Measurements from ENCODE around the gene HILPDA. TPM values are rescaled to one million over a fixed set of nuclear protein-coding genes. Genes with fewer than 3 reads are reported as not detected.

HILPDA gene
- polyA plus RNA-seq, 1 donor from 2014 or later, result 16.6 TPM

GRCh38 chr7:128410451-128410753, 45.3 kb upstream of the HILPDA start:
- H3K9me2 ChIP-seq (ENCODE audit: insufficient read depth, low read length), result no peaks in the 10 kb centered on the region
- no peaks in the 10 kb centered on the region for H3K36me3 ChIP-seq (ENCODE audit: insufficient read depth, low read length)
- peaks cover 35% of the 10 kb centered on the region for H3K27me3 ChIP-seq (ENCODE audit: insufficient read depth, low read depth, low read length)
- H3K9me3 ChIP-seq (ENCODE audit: low read length), result no peaks in the 10 kb centered on the region
- H3K9ac ChIP-seq (ENCODE audit: low read length), result peak overlapping the region; percentile 60
- no peaks in the 10 kb centered on the region for H4K20me1 ChIP-seq (ENCODE audit: insufficient read depth)
- H3F3A ChIP-seq (ENCODE audit: insufficient read depth, low read length, poor library complexity, severe bottlenecking), result peaks cover 3% of the 10 kb centered on the region
- H3K27ac ChIP-seq (ENCODE audit: low read length), result no peak overlapping the region
- peak overlapping the region; percentile 79 for H3K4me3 ChIP-seq (ENCODE audit: low read length)
- peak overlapping the region; percentile 28 for H3K4me2 ChIP-seq (ENCODE audit: low read length)
- no peaks in the 10 kb centered on the region for H3K79me2 ChIP-seq (replicated peaks; ENCODE audit: insufficient read depth, low read length)
- TF ChIP-seq EZH2 (IDR thresholded peaks at IDR 0.05; ENCODE audit: borderline replicate concordance, insufficient read depth, low read length, poor library complexity, severe bottlenecking) (no peak), MXI1 (conservative IDR thresholded peaks at IDR 0.05; ENCODE audit: poor library complexity, severe bottlenecking) (no peak), CTCF (IDR thresholded peaks at IDR 0.05; ENCODE audit: poor library complexity, severe bottlenecking) (no peak), TAF1 (IDR thresholded peaks at IDR 0.05; ENCODE audit: low read depth) (no peak), POLR2AphosphoS5 (IDR thresholded peaks at IDR 0.05) (no peak), SMC3 (conservative IDR thresholded peaks at IDR 0.05; ENCODE audit: poor library complexity) (no peak), EP300 (conservative IDR thresholded peaks at IDR 0.05; ENCODE audit: poor library complexity, severe bottlenecking) (no peak), REST (IDR thresholded peaks at IDR 0.05; ENCODE audit: borderline replicate concordance) (no peak), RAD21 (conservative IDR thresholded peaks at IDR 0.05) (no peak)
- H2AFZ ChIP-seq (ENCODE audit: low read depth, low read length), result peak overlapping the region; percentile 6

GRCh38 chr7:128415217-128415785, 40.4 kb upstream of the HILPDA start:
- TF ChIP-seq EZH2 (IDR thresholded peaks at IDR 0.05; ENCODE audit: borderline replicate concordance, insufficient read depth, low read length, poor library complexity, severe bottlenecking), result no peak
- Histone ChIP-seq H3K27ac (ENCODE audit: low read length) (no peak overlapping the region), H4K20me1 (ENCODE audit: insufficient read depth) (no peaks in the 10 kb centered on the region), H3K9ac (ENCODE audit: low read length) (no peak overlapping the region), H3K79me2 (replicated peaks; ENCODE audit: insufficient read depth, low read length) (no peaks in the 10 kb centered on the region), H3K4me3 (ENCODE audit: low read length) (no peak overlapping the region), H3K27me3 (ENCODE audit: insufficient read depth, low read depth, low read length) (peaks cover 9% of the 10 kb centered on the region), H3K4me2 (ENCODE audit: low read length) (no peak overlapping the region), H3F3A (ENCODE audit: insufficient read depth, low read length, poor library complexity, severe bottlenecking) (no peaks in the 10 kb centered on the region), H3K9me2 (ENCODE audit: insufficient read depth, low read length) (no peaks in the 10 kb centered on the region), H3K36me3 (ENCODE audit: insufficient read depth, low read length) (no peaks in the 10 kb centered on the region), H3K9me3 (ENCODE audit: low read length) (no peaks in the 10 kb centered on the region), H2AFZ (ENCODE audit: low read depth, low read length) (no peak overlapping the region)

GRCh38 chr7:128417071-128417470, 38.6 kb upstream of the HILPDA start:
- Histone ChIP-seq H3K4me2 (ENCODE audit: low read length) (no peak overlapping the region), H3K27me3 (ENCODE audit: insufficient read depth, low read depth, low read length) (peaks cover 1% of the 10 kb centered on the region), H3K79me2 (replicated peaks; ENCODE audit: insufficient read depth, low read length) (no peaks in the 10 kb centered on the region), H3K4me3 (ENCODE audit: low read length) (no peak overlapping the region), H3K9me3 (ENCODE audit: low read length) (no peaks in the 10 kb centered on the region), H3K9ac (ENCODE audit: low read length) (no peak overlapping the region), H3K36me3 (ENCODE audit: insufficient read depth, low read length) (no peaks in the 10 kb centered on the region), H2AFZ (ENCODE audit: low read depth, low read length) (no peak overlapping the region), H4K20me1 (ENCODE audit: insufficient read depth) (no peaks in the 10 kb centered on the region), H3F3A (ENCODE audit: insufficient read depth, low read length, poor library complexity, severe bottlenecking) (no peaks in the 10 kb centered on the region), H3K27ac (ENCODE audit: low read length) (no peak overlapping the region), H3K9me2 (ENCODE audit: insufficient read depth, low read length) (no peaks in the 10 kb centered on the region)
- no peak for TF ChIP-seq SMC3 (conservative IDR thresholded peaks at IDR 0.05; ENCODE audit: poor library complexity)
- TF ChIP-seq TAF1 (IDR thresholded peaks at IDR 0.05; ENCODE audit: low read depth), result no peak
- TF ChIP-seq CTCF (IDR thresholded peaks at IDR 0.05; ENCODE audit: poor library complexity, severe bottlenecking), result no peak
- TF ChIP-seq POLR2AphosphoS5 (IDR thresholded peaks at IDR 0.05), result no peak
- no peak for TF ChIP-seq REST (IDR thresholded peaks at IDR 0.05; ENCODE audit: borderline replicate concordance)
- TF ChIP-seq RAD21 (conservative IDR thresholded peaks at IDR 0.05), result no peak
- TF ChIP-seq EZH2 (IDR thresholded peaks at IDR 0.05; ENCODE audit: borderline replicate concordance, insufficient read depth, low read length, poor library complexity, severe bottlenecking), result no peak
- no peak for TF ChIP-seq MXI1 (conservative IDR thresholded peaks at IDR 0.05; ENCODE audit: poor library complexity, severe bottlenecking)
- TF ChIP-seq EP300 (conservative IDR thresholded peaks at IDR 0.05; ENCODE audit: poor library complexity, severe bottlenecking), result no peak
